IPS-18a (cell line): ENCODE results near the gene LRRC27.
A peak's percentile ranks its signal among the peaks of the same experiment; 100 is the strongest.

Experiments
- H3K27ac ChIP-seq: one replicate; pipeline ENCODE4 v1.5.1; 2013; ENCODE audit warnings: low read length
- H3K27me3 ChIP-seq: one replicate; pipeline ENCODE4 v1.6.1; 2013; ENCODE audit warnings: mild to moderate bottlenecking, low read length; ENCODE audit not compliant: control insufficient read depth, insufficient read depth
- H3K36me3 ChIP-seq: one replicate; pipeline ENCODE4 v1.6.1; 2013; ENCODE audit warnings: low read depth, low read length; ENCODE audit not compliant: control insufficient read depth
- H3K4me1 ChIP-seq: one replicate; pipeline ENCODE4 v1.6.1; 2013; ENCODE audit warnings: low read depth, low read length; ENCODE audit not compliant: control insufficient read depth
- H3K4me3 ChIP-seq: one replicate; pipeline ENCODE4 v1.5.1; 2013; ENCODE audit warnings: low read length
- H3K9ac ChIP-seq: one replicate; pipeline ENCODE4 v1.6.1; 2013; ENCODE audit warnings: mild to moderate bottlenecking, low read length, moderate library complexity
- H3K9me3 ChIP-seq: one replicate; pipeline ENCODE4 v1.6.1; 2013; ENCODE audit warnings: low read depth, low read length; ENCODE audit not compliant: control insufficient read depth

Gene LRRC27

GRCh38 chr10:132331601-132332432 is at the start of gene LRRC27:
Gene LRRC27, plus strand, starts transcription at chr10:132332193. Its CDS starts 1,332 bp downstream, at chr10:132333525.
- Histone ChIP-seq H3K4me3 (peak within 1 kb of the TSS; percentile 87), H3K27ac (no peak within 1 kb of the TSS), H3K9me3 (no peaks in the 10 kb centered on the region), H3K9ac (peak within 1 kb of the TSS; percentile 79), H3K36me3 (no peaks in the 10 kb centered on the region), H3K4me1 (peaks cover 17% of the 10 kb centered on the region), H3K27me3 (peaks cover 16% of the 10 kb centered on the region)

DNA sequence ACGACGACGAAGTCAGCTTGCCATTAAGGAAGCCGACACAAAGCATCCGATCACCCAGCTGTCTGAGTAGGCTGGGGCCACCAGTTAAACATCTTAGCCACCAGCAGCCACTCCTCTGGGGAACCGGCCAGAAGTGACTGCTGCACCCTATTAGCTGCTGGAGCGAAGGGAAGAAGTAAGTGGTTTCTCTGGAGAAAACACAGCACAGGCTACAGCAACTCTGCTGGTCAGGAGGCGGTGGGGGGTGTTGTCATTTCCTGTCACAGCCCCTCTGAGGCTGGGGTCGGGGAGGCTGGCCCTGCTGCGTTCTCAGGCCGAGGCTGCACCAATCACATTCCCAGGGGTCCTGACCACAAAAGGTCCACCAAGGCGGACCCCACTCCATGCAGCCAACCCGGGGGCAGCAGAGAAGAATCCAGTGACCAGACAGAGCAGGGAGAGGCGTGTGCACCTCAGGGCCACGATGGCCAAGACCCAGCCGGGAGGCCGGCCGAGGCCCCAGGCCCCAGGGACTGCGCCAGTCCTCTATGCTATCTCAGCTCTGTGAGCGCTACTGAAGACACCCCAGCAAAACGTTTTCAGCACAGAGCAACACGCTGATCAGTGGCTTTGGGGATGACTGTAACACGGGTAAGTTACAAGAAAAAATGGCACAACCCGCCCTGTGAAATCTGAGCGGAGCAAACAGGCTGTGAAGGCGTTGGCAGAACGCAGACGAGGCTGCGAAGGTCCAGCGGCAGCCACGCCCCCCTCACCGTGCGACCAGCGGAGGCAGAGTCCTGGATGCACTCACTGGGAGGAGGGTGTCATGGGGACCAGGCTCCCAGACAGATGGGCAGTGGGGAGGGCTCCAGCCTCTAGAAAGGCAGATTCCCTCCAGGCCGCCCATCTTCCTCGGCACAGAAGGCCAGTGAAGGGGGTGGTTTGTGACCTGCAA is 49.1 kb upstream of the LRRC27 start:
- Histone ChIP-seq H3K9me3 (no peaks in the 10 kb centered on the region), H3K27ac (no peak overlapping the region), H3K9ac (no peak overlapping the region), H3K4me1 (no peaks in the 10 kb centered on the region), H3K27me3 (no peaks in the 10 kb centered on the region), H3K36me3 (no peaks in the 10 kb centered on the region), H3K4me3 (no peak overlapping the region)

DNA sequence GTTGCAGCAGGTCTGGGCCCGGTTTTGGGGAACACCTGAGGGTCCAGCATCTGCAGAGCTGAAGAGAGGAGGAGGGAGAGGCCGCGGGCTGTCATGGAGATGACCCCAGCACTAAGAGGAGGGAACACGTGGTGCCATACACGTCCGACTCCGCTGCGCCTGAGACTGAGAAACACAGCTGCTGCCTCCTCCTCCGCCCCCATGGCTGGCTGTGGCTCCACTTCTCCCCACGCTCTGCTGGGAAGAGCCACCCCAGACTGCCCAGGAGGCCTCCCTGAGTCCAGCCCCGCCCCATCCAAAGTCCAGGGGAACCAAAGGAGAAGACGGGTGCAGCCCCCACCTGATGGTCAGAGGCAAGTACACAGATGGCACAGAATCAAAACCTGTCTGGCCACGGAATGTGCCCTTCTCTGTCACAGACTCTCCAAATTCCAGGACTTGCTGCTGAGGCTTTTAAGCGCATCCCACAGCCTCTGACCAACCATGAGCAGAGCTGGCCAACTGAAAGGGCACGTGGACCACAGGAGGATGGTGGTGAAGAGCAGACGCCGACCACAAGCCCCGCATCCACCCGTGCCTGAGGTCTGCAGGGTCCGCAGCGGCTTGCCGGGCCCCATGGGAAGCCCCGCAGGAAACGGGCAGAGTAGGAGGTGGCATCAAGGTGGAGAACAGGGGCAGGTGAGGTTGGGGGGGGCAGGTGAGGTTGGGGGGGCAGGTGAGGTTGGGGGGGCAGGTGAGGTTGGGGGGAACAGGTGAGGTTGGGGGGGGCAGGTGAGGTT is 48.2 kb upstream of the LRRC27 start:
- Histone ChIP-seq H3K4me1 (no peaks in the 10 kb centered on the region), H3K36me3 (no peaks in the 10 kb centered on the region), H3K4me3 (no peak overlapping the region), H3K9ac (no peak overlapping the region), H3K27me3 (no peaks in the 10 kb centered on the region), H3K9me3 (no peaks in the 10 kb centered on the region), H3K27ac (no peak overlapping the region)

GRCh38 chr10:132289439-132289838 is 42.6 kb upstream of the LRRC27 start:
- H3K9me3 ChIP-seq, result no peaks in the 10 kb centered on the region
- H3K27ac ChIP-seq, result no peak overlapping the region
- H3K27me3 ChIP-seq, result no peaks in the 10 kb centered on the region

DNA sequence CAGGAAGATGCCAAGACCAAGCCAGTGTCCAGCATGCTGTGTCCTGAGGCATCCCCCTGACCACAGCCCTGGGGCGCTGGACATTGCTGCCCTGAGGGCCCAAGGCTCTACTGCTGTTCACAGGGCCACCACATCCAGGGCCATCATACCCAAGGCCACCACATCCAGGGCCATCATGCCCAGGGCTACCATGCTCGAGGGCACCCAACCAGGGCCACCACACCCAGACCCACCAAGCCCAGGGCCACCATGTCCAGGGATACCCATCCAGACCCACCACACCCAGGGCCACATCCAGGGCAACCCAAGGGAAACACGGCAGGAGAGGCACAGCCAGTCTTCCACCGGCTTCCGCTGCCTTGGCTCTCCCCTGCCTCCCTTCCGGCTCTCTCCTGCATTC is 41.4 kb upstream of the LRRC27 start:
- Histone ChIP-seq H3K4me1 (peaks cover 9% of the 10 kb centered on the region), H3K9me3 (no peaks in the 10 kb centered on the region), H3K27ac (no peak overlapping the region), H3K9ac (no peak overlapping the region), H3K27me3 (no peaks in the 10 kb centered on the region), H3K4me3 (no peak overlapping the region), H3K36me3 (no peaks in the 10 kb centered on the region)

More at GRCh38 chr10:132289439-132289838, 42.6 kb upstream of the LRRC27 start:
- Histone ChIP-seq H3K4me1 (peaks cover 9% of the 10 kb centered on the region), H3K9ac (no peak overlapping the region), H3K4me3 (no peak overlapping the region), H3K36me3 (no peaks in the 10 kb centered on the region)

- no peaks in the 10 kb centered on the region for H3K9me3 ChIP-seq
- H3K27ac ChIP-seq, result no peak overlapping the region
- H3K4me3 ChIP-seq, result no peak overlapping the region
- H3K27me3 ChIP-seq, result no peaks in the 10 kb centered on the region
- H3K4me1 ChIP-seq, result peaks cover 9% of the 10 kb centered on the region
- H3K9ac ChIP-seq, result no peak overlapping the region
- H3K36me3 ChIP-seq, result no peaks in the 10 kb centered on the region
Observed at GRCh38 chr10:132291826-132292225, 40.2 kb upstream of the LRRC27 start.

DNA sequence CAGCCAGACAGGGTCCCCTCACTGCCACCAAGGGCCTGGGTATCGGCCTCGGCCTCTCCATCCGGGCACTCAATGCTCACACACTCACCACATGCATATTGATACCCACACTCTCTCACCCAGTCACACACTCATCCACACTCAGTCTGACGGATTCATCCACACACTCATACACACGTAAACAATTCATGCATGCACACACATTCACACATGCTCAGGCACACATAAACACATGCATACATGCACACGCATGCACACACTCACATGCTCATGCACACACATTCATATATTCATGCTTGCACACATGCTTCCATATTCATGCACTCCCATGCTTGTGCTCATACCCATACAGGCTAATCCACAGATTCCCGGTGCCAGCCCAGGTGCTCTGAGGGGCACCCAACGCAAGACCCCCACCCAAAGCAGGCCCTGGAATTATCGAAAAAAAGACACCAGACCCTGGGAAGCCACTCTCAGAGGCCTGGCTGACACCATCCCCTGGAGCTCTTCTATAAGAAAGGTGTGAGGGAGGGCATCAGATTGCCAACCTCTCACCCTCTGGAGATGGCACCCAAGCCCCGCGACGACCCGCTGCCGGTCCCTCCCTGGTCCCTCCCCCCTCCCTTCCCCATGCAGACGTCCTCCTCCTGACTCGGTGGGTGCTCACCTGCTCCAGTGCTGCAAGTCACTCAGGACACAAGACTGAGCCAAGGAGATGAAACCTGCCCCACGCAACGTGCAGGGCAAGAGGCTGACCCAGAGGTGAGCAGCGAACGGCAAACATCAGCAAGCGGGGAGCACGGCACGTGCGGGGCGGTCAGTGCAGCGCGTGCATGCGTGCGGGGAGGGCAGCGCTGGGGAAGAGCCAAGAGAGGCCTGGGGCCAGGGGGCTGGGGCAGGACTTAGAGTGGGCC is 39.4 kb upstream of the LRRC27 start:
- no peak overlapping the region for H3K4me3 ChIP-seq
- no peaks in the 10 kb centered on the region for H3K36me3 ChIP-seq
- no peak overlapping the region for H3K9ac ChIP-seq
- H3K27ac ChIP-seq, result no peak overlapping the region
- H3K4me1 ChIP-seq, result peaks cover 9% of the 10 kb centered on the region
- no peaks in the 10 kb centered on the region for H3K27me3 ChIP-seq
- no peaks in the 10 kb centered on the region for H3K9me3 ChIP-seq

- Histone ChIP-seq H3K4me3 (no peak overlapping the region), H3K9ac (no peak overlapping the region), H3K27me3 (no peaks in the 10 kb centered on the region), H3K9me3 (no peaks in the 10 kb centered on the region), H3K36me3 (no peaks in the 10 kb centered on the region), H3K27ac (no peak overlapping the region), H3K4me1 (peaks cover 9% of the 10 kb centered on the region)
Observed at GRCh38 chr10:132293201-132293812, 38.7 kb upstream of the LRRC27 start.

DNA sequence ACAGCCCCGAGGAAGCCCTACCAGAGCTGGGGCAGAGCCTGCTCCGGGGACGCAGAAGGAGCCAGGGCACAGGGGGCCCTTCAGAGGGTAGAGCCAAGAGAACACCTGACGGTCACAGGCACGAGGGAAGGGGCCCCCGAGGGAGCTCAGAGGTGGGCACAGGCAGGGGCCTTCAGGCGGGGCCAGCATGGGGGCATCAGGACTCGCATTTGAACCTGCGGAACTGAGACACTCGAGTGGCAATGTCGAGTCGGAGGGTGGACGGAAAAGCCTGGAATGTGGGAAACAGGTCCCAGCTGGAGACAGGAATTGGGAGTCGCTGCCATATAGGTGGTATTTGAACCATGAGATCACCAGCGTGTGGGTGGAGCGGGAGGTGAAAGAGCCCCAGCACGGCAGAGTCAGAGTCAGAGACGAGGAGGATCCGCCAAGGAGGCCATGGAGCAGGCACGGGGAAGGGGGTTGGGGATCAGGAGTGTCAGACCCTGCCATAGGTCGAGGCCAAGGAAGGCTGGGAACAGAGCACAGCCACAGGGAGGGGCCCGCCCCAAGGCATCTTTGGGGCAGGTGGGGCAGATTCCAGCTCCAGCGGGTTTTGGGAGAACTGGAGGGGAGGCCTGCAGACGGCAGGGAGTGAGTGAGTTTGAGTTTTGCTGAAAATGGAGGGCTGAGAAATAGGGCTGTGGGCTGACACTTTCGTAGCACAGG is 38.0 kb upstream of the LRRC27 start:
- Histone ChIP-seq H3K9ac (no peak overlapping the region), H3K27ac (no peak overlapping the region), H3K4me3 (no peak overlapping the region), H3K4me1 (peaks cover 9% of the 10 kb centered on the region), H3K27me3 (no peaks in the 10 kb centered on the region), H3K36me3 (no peaks in the 10 kb centered on the region), H3K9me3 (no peaks in the 10 kb centered on the region)
